NCI-H1092 (cell line): ENCODE results near the gene CNTD1.

ENCODE experiments used
- DNase-seq: peaks from one replicate; lab custom pipeline; 2025; lab: John Stamatoyannopoulos, UW

The CNTD1 gene

DNA sequence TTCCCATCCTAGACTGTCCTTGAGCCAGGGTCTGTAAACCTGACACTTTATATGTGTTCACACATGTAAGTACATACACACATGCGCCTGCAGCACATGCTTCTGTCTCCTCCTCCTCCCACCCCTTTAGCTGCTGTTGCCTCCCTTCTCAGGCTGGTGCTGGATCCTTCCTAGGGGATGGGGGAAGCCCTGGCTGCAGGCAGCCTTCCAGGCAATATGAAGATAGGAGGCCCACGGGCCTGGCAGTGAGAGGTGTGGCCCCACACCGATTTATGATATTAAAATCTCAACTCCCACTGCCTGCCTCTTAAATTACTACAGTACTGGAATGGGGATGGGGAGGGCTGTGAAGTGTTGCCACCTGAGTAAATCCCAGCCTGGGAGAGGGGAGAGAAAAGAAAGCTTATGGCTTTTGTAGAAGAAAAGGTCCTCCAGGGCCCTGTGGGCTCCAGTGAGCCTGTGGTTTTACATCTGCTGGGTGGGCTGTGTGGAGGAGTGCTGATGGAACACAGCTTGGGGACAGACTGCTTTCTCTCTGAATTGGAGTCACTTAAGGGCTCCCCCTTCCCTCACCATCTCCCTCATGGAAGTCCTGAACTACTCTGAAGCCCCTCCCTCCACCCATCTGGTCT, 19.2 kb upstream of the CNTD1 start:
- DNase-seq, result no peak

DNA sequence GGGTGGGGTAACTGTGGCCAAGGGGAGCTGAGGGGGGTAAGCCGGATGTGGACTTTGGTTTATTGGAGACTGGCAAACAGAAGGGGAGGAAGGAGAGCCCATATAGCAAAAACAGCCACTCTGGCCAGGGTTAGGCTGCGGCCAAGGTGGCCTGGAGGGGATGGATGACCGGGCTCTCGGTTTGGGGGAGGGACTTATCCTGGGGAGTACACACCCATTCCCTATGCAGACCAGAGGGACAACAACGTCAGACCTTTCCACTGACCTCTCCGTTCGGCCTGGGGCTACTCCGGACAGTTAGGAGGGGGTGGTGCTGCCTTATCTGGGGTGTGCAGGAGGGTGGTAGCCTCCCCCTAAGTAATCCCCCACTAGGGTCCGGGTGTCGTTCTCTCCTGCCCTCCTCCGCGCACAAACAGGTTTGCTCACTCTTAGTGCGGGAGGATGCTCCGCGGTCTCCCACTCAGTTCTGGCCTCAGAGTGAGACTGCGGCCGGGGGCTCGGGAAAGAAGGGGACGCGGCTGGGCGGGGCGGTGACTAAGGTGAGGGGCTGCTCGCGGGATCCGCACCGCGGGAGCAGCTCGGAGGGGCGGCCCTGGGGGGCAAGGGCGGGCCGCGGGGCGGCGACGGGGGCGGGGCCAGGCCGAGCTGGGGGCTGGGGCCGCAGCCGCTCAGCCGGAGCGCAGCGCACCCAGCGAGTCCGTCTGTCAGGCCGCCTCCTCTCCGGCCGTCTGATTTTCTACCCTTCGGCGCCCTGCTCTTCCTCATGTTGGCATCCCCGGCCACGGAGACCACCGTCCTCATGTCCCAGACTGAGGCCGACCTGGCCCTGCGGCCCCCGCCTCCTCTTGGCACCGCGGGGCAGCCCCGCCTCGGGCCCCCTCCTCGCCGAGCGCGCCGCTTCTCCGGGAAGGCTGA, 18.5 kb upstream of the CNTD1 start, which contains the start of gene WNK4:
Gene WNK4 (plus strand): TSS at position 675 of the 915 bp plus-strand sequence. CDS start 89 bp downstream, at position 764.
- DNase-seq, result no peak

DNA sequence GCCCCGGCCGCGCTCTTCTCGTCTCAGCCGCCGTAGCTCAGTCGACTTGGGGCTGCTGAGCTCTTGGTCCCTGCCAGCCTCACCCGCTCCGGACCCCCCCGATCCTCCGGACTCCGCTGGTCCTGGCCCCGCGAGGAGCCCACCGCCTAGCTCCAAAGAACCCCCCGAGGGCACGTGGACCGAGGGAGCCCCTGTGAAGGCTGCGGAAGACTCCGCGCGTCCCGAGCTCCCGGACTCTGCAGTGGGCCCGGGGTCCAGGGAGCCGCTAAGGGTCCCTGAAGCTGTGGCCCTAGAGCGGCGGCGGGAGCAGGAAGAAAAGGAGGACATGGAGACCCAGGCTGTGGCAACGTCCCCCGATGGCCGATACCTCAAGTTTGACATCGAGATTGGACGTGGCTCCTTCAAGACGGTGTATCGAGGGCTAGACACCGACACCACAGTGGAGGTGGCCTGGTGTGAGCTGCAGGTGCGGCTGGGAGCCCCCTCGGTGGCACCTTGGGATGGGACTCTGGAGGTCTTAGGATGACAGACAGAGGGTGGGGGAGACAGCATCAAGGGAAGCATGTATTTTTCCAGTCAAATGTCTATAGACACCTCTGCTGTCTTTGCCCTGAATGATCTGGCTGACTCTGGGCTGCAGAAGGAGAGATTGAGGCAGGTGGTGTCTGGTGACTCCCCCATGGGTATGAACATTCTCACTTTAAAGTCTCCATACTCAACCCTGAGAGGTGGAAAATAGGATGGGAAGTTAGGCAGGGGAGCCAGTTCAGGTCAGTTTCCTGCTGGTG, 17.6 kb upstream of the CNTD1 start:
- DNase-seq, result no peak

DNA sequence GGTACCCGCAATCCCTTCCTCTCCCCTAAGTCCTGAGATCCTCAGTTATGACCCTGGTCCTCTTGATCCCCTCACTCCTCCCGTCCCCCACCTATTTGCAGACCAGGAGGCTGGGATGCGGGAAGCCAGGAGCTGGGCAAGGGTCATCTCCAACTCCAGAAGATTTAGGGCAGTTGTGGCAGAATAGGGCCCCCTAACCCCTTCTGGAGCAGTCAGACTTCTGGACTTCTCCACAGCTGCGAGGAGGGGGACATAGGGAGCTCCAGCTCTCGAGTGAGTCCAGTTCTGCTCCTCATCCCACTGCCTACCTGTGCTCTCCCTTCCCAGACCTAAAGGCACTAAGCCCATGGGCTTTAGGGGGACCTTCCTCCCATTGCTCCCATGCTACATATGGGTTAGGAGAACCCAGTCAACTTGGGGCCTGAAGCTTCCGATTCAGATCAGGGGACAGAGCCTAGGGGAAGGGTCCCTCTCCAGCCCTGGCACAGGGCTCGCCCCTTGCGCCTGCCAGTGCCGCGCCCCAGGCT, 17.0 kb upstream of the CNTD1 start:
- DNase-seq, result no peak

DNA sequence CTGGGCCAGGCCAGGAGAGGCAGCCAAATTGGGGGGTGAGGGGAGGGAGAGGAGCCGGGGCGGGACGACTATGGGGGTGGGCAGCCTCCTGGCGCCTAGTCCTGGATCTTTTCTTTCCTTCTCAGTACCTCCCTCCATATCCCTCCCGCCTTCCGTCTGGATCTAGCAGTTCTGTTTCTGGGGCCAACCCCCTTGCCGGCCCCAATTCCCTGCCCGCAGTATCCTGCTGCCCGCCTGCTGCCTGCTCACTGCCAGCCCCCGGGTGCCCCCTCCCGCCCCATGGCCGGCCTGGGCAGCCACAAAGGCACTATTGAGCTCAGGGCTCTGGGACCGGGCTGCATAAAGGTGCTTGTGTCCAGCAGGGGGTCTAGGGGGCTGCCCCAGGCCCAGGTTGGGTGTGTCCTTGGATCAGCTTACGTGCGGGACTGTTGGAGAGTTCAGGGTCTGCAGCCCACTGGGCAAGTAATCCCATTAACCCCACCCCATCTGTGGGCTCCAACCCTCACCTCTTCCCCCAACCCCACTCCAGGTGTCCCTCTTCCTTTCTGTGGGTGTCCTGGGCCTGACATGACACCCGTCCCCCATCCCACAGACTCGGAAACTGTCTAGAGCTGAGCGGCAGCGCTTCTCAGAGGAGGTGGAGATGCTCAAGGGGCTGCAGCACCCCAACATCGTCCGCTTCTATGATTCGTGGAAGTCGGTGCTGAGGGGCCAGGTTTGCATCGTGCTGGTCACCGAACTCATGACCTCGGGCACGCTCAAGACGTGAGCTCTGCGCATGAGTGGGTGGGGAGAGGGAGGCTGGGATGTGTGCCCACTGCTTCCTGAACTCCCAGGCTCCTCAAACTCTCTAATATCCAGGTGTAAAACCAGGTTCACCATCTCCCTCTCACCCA, 16.2 kb upstream of the CNTD1 start:
- no peak for DNase-seq

DNA sequence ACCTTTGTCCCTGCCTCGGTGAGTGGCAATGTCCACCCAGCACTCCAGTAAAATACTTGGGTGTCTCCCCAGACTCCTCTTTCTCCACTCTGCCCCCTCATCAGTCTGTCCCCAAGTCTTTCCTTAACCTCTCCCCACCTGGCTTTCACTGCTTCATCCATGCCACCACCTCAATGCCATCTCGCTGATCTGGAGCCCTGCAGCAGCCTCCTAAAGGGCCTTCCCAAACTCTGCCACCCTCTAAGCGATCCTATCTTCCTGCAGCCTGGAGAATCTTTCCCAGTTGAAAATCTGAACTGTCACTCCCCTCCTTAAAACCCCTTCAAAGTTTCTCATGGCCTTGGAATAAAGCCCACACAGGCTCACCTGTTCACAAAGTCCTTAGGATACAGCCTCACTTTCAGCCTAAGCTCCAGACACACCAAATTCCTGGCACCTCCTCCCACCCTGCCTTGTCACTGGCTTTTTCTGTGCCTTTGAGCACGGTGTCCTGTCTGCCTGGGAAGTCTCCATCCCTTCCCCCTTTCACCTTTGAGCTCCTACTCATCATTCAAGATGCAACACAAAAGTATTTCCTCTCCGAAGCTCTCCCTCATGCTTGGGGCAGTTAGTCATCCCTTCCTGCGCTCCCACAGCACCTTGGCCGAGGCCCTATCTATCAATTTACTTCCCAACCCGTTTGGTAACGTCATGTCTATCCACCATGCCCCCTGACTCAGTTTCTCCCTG, 15.4 kb upstream of the CNTD1 start:
- DNase-seq, result no peak

DNA sequence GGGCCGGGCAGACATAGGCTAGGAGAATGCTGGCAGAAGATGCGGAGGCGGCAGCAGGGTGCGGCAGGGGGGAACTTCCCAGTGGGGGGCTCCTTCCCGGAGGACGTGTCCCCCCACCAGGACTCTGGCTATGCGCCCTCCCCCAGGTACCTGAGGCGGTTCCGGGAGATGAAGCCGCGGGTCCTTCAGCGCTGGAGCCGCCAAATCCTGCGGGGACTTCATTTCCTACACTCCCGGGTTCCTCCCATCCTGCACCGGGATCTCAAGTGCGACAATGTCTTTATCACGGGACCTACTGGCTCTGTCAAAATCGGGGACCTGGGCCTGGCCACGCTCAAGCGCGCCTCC, 14.9 kb upstream of the CNTD1 start:
- DNase-seq, result no peak

DNA sequence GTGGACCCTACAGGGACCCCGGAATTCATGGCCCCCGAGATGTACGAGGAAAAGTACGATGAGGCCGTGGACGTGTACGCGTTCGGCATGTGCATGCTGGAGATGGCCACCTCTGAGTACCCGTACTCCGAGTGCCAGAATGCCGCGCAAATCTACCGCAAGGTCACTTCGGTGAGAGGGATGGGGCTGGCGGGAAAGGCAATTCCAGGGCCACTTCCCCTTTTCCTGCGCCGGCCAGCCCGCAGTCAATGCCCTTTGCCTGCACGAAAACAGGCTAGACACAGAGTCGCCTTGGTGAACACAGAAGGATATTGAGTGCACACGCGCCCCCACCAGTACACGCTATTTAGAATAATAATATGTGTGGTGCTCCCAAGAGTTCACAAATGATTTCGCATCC, 14.3 kb upstream of the CNTD1 start:
- DNase-seq, result no peak

DNA sequence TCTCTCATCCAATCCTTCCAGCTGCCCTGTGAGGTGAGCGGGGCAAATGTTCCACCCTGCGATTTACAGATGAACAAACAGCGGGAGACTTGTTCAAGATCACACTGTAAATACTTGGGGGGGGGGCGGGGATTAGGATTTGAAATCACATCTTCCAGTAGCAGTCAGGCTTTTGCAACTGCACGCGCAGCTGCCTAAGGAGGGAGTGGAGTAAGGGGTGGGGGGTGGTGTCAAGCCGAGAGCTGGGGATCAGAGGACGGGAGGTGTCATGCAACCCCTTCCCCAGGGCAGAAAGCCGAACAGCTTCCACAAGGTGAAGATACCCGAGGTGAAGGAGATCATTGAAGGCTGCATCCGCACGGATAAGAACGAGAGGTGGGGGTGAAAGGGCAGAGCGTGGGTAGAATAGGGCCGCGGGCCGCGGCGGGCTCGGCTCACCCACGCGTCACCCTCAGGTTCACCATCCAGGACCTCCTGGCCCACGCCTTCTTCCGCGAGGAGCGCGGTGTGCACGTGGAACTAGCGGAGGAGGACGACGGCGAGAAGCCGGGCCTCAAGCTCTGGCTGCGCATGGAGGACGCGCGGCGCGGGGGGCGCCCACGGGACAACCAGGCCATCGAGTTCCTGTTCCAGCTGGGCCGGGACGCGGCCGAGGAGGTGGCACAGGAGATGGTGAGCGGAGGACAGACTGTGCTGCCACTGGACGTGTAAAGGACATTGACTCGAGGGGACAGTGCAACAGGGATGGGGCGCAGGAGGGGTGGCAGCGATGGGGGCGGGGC, 13.7 kb upstream of the CNTD1 start:
- no peak for DNase-seq

DNA sequence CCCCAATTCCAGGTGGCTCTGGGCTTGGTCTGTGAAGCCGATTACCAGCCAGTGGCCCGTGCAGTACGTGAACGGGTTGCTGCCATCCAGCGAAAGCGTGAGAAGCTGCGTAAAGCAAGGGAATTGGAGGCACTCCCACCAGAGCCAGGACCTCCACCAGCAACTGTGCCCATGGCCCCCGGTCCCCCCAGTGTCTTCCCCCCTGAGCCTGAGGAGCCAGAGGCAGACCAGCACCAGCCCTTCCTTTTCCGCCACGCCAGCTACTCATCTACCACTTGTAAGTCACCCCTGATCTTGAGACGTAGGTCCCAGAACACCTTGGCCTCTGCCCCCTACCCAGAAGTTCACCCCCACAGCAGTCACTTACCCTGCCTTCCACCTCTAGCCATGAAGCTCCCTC, 11.4 kb upstream of the CNTD1 start:
- DNase-seq, result no peak

DNA sequence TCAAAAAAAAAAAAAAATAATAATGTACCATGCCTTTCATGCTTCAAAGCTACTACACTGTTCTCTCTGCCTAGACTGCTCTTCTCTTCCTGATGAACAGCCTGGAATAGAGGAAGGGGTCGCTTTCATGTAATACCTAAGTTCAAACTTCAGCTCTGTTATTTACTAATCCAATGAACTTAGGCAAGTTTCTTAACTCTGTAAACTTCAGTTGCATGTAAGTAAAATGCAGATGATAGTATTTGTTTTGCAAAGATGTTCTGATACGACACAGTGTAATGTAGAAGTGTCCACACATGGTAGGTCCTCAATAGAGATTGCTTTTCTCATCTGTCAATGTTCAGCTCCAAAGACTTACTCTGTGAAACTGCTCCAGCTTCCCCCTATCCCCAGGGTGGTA, 6.7 kb upstream of the CNTD1 start:
- no peak for DNase-seq

DNA sequence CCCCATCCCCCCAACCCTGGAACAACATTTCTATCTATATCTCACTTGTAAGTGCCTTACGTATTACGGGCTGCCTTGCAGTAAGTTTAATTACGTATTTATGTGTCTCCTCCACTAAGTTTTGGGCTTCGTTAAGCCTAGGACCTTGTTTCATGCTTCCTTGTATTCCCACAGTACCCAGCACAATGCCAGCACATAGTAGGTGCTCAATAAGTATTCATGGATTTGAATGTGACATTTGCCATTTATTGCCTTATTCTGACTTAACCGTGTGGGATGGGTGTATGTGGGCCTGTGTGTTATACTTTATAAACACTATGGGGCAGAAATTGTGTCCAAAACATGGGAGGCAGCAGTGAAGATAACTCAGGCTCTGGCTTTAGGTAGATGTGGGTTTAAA, 6.1 kb upstream of the CNTD1 start:
- DNase-seq, result no peak

DNA sequence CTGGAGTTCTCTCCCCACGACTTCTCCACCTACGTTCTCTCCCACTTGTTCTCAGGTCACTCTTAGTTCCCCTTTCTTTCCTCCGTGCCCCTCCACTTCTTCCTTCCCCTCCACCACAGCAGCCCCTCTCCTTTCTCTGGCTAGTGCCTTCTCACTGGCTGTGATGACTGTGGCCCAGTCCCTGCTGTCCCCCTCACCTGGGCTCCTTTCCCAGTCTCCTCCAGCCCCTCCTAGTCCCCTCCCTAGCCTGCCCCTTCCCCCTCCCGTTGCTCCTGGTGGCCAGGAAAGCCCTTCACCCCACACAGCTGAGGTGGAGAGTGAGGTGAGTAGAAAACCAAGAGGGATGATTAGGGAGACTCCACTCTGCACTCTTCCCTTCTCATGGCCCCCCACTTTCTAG, 3.6 kb upstream of the CNTD1 start:
- DNase-seq, result no peak

DNA sequence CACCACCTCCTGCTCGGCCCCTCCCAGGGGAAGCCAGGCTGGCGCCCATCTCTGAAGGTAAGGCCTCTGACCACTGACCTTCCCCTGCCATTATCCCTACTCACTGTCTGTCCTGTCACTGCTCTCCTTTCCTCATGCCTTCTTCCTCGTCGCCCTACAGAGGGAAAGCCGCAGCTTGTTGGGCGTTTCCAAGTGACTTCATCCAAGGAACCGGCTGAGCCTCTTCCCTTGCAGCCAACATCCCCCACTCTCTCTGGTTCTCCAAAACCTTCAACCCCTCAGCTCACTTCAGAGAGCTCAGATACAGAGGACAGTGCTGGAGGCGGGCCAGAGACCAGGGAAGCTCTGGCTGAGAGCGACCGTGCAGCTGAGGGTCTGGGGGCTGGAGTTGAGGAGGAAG, 3.2 kb upstream of the CNTD1 start:
- no peak for DNase-seq

DNA sequence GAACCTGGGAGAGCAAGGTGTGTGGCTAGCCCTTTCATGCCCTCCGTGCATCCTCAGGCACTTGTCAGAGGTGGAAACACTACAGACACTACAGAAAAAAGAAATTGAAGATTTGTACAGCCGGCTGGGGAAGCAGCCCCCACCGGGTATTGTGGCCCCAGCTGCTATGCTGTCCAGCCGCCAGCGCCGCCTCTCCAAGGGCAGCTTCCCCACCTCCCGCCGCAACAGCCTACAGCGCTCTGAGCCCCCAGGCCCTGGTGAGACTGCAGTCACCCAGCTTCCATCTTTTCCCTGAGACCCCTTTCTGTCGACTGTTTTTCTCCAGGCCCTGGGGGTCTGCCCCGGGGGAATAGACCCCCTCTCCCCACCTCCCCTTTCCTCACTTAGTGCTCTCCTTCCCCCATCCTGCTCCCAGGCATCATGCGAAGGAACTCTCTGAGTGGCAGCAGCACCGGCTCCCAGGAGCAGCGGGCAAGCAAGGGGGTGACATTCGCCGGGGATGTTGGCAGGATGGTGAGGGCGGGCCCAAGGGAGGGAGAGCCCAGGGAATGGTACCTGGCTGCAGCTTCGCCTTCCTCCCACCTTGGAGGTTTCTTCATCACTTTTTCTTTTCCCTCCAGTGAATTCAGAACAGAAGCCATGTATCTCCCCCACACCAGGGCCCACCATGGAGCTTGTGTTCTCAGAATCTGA, 2.4 kb upstream of the CNTD1 start:
- DNase-seq, result no peak

DNA sequence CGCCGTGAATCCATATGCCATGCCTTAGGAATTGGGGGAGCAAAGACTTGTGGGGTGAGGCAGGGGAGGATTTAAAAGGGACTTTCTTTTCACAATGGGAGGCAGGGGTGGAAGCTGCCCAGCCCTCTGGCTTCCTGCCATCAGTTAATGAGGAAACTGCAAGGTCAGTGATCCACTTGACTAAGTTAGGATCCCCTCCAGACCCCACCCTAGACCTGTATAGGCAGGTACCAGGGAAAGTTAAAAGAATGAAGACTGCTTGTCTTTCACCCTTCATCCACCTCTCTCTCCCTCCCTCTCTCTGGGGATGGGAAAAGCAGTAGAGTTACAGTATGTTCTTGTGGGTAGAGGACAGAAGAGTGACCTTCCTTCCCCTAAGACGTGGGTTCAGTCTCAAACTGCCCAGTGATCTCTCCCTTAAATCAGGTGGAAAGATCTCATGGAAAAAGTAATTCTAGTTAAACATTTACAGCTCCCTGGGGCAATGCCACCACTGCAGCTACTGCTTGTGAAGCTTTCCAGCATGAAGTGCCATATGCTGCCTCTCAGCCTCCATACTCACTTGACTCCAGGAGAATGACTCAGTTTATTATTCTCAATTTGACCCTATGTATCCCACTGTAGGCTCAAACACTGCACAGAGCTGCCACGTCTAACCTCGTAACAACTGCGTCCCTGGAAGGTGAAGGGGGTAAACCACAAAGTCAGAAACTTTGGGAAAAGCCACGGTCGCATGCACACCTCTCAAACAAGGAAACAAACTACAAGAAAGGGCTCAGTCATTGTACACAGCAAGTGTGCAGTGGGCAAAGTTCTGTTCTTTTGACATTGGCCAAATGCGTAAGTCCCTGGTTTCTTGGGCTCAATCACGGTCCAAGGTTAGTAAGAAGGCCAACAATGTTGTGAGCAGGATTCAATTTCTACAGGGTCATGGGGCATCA, 1.3 kb upstream of the CNTD1 start:
- DNase-seq, result no peak

DNA sequence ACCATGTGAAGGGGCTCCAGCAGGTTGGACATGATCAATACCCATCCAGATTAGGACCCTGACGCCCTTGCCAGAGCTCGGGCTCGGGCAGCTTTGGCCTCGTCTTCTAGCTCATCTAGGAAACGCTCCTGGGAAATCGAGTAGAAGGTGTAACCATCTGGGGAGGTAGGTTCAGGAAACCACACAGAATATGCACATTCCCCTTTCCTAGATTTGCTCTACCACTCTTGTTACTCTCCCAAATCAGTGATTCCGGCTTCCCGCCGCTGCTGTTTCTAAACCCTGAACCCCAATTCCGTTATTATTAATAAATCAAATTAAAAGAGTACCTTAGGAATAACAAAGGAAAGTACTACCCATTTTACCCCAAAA, 664 bp upstream of the CNTD1 start:
- no peak for DNase-seq
